ENCODE data around the gene PTPN5.

The PTPN5 gene

DNA sequence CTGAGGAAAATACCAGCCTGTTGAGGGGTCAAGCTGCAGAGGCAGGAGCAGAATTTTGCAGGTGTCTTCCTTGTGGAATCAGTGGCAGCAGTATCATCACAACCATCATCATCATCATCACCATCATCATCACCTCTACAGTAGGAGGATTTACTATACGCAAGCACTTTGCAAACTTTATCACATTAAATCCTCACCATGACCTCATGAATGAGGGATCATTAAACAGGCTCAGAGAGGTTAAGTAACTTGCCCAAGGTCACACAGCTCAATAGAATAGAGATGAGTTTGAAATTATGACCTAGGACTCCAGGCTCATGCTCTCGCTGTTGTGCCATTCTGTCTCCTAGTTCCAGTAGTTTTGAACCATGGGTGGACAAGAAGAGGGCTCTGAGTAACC, 25.6 kb downstream of the PTPN5 start:
- Mint-ChIP-seq H3K27ac (no peak overlapping the region), H3K4me1 (peaks cover 4% of the 10 kb centered on the region), H3K27me3 (peaks cover 7% of the 10 kb centered on the region), H3K36me3 (no peaks in the 10 kb centered on the region), H3K4me3 (no peak overlapping the region), H3K9me3 (peaks cover 3% of the 10 kb centered on the region)
- no peak for ATAC-seq (ENCODE audit: low read depth)
- no peak for DNase-seq (ENCODE audit: low spot score in 2 of 2)

DNA sequence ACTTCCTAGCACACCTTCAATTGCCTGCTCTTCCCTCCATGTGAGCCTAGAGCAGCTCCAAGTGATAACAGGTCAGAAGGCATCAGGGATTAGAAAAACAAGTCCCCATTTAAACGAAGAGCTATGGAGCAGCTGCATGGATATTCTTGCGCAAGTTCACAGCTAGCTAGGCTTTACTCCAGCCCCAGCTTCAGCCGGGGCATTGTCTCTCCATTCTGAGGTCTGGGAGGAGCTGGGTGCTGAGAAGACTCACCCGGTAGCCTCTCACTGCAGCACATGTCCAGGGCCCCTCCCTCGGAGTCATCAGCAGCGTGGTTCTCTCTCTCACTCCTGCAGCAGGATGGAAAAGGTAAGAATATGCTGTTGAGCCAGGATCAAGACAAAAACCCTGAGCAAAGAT, 26.0 kb downstream of the PTPN5 start:
- Mint-ChIP-seq H3K27me3 (peaks cover 6% of the 10 kb centered on the region), H3K36me3 (no peaks in the 10 kb centered on the region), H3K4me3 (no peak overlapping the region), H3K9me3 (peaks cover 2% of the 10 kb centered on the region), H3K4me1 (peaks cover 4% of the 10 kb centered on the region), H3K27ac (no peak overlapping the region)
- DNase-seq (ENCODE audit: low spot score in 2 of 2) (no peak), ATAC-seq (ENCODE audit: low read depth) (no peak)

DNA sequence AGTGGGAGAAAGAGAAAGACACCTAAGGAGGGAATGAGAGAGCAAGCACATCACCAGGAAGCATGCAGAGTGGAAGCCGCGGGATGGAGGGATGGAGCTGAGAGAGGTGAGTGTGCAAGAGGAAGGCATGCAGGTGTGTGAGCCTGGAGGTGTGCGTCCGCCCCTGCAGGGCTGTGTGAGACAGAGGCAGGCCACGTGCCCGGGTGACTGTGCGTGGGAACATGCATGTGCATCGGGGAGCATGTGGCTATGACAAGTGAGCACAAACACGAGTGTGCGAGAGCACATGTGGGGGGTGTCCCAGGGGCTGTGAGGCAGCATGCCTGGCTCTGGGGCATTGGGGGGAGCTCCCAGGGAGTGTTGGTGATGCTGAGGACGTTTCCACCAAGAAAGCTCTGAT, 29.9 kb downstream of the PTPN5 start:
- ATAC-seq (ENCODE audit: low read depth) (no peak), DNase-seq (ENCODE audit: low spot score in 2 of 2) (no peak)
- Mint-ChIP-seq H3K4me1 (peaks cover 4% of the 10 kb centered on the region), H3K27ac (no peak overlapping the region), H3K9me3 (no peaks in the 10 kb centered on the region), H3K36me3 (no peaks in the 10 kb centered on the region), H3K27me3 (peaks cover 5% of the 10 kb centered on the region), H3K4me3 (no peak overlapping the region)

DNA sequence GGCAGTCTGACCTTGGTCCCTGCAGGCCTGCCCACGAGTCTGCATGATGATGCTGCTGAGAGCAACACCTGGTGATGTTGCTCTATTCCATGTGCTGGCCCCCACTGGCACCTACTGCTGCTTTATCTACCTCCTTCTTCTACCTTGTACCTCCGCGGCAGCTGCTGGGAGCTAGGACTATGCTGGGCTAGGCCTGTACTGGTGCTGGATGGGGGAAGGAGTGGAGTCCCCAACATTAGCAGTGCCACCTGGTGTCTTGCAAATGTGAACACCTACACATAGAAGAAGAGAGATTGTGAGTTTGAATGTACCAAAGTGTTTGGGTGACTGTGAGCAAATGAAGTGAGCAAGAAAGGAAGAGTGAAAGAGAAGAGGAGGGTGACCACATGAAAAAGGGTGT, 30.5 kb downstream of the PTPN5 start:
- Mint-ChIP-seq H3K27ac (no peak overlapping the region), H3K9me3 (no peaks in the 10 kb centered on the region), H3K27me3 (peaks cover 5% of the 10 kb centered on the region), H3K36me3 (no peaks in the 10 kb centered on the region), H3K4me3 (no peak overlapping the region), H3K4me1 (peaks cover 4% of the 10 kb centered on the region)
- no peak for ATAC-seq (ENCODE audit: low read depth)
- no peak for DNase-seq (ENCODE audit: low spot score in 2 of 2)

DNA sequence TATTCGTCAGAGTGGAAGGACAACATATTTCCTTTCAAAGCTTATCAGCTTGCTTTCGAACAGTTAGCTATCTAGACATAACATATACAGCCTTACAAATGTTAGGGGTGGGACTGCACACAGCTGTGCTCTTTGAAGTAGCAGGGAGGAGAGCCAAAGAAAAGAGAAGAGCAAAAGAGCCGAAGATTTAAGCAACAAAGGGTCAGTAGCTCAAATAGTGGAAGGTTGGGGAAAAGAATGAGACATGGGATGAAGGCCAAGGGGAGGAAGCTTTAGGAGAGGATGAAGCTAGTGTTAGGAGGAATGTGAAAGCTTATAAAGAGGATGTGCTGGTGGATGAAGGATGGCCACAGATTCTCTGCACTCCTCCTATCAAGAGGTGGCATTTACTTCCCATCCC, 33.8 kb downstream of the PTPN5 start:
- DNase-seq (ENCODE audit: low spot score in 2 of 2) = no peak
- Mint-ChIP-seq H3K27ac (no peak overlapping the region), H3K4me3 (no peak overlapping the region), H3K9me3 (no peaks in the 10 kb centered on the region), H3K27me3 (peaks cover 3% of the 10 kb centered on the region), H3K36me3 (no peaks in the 10 kb centered on the region), H3K4me1 (no peaks in the 10 kb centered on the region)
- no peak for ATAC-seq (ENCODE audit: low read depth)

DNA sequence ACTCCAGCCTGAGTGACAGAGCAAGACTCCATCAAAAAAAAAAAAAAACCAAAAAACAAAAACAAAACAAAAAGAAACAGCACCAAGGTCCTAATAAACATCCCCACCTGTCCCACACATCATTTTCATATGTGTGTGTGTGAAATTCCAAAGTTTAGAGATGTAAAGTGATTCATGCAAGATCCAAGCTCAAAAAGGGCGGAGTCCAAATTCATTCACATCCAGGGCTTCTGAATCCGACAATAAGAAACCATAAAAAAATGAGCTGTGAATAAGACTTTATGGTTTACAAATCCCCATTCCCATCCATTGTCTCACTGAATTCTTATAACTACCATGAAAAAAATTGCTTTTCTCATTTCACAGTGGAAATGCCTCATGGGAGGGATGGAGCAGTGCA, 34.7 kb downstream of the PTPN5 start:
- Mint-ChIP-seq H3K9me3 (no peaks in the 10 kb centered on the region), H3K4me3 (no peak overlapping the region), H3K36me3 (no peaks in the 10 kb centered on the region), H3K27me3 (peaks cover 5% of the 10 kb centered on the region), H3K27ac (no peak overlapping the region), H3K4me1 (no peaks in the 10 kb centered on the region)
- ATAC-seq (ENCODE audit: low read depth) (no peak), DNase-seq (ENCODE audit: low spot score in 2 of 2) (no peak)

DNA sequence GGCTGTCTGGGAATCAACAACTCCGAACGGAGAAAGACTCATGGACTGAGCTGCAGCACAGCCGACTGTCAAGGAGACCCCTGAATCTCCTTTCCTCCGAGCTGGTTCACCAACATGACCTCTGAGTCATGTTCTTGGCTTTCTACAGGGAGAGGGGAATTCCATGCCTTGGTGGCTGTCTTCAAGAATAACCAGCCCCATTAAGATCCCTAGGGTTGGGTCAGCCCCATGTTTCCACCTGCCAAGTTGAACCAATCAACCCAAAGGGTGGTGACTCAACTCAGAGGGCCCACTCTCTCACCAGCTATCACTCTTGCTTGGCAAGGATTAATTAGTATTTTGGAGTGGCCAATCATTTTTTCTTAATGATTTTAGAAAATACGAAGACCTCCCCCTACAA, 37.3 kb downstream of the PTPN5 start:
- DNase-seq (ENCODE audit: low spot score in 2 of 2) = no peak
- Mint-ChIP-seq H3K9me3 (no peaks in the 10 kb centered on the region), H3K27me3 (peaks cover 13% of the 10 kb centered on the region), H3K4me3 (no peak overlapping the region), H3K27ac (no peak overlapping the region), H3K4me1 (no peaks in the 10 kb centered on the region), H3K36me3 (no peaks in the 10 kb centered on the region)
- no peak for ATAC-seq (ENCODE audit: low read depth)

DNA sequence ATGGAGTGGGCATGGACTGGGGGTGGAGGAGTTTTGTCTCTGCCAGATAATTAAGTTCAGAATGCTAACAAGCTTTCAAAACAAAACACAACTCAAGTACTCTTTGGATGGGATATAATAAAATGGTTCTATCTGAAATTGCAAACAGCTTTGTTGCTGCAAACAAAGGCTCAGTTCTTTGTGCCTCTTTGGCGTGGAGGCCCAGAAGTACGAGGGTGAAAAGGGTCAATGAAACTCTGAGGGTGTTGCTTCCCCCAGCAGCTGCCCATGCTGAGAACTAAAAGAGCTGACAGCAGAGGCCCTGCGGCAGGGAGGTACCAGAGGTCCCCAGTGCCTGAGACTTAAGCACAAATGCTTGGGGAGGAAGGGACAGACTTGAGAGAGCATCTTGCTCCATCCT, 39.1 kb downstream of the PTPN5 start:
- DNase-seq (ENCODE audit: low spot score in 2 of 2) = no peak
- H3K4me1 Mint-ChIP-seq = no peaks in the 10 kb centered on the region
- no peak for ATAC-seq (ENCODE audit: low read depth)
- H3K36me3 Mint-ChIP-seq = no peaks in the 10 kb centered on the region
- H3K27me3 Mint-ChIP-seq = peaks cover 12% of the 10 kb centered on the region
- no peak overlapping the region for H3K4me3 Mint-ChIP-seq
- no peak overlapping the region for H3K27ac Mint-ChIP-seq
- H3K9me3 Mint-ChIP-seq = no peaks in the 10 kb centered on the region

DNA sequence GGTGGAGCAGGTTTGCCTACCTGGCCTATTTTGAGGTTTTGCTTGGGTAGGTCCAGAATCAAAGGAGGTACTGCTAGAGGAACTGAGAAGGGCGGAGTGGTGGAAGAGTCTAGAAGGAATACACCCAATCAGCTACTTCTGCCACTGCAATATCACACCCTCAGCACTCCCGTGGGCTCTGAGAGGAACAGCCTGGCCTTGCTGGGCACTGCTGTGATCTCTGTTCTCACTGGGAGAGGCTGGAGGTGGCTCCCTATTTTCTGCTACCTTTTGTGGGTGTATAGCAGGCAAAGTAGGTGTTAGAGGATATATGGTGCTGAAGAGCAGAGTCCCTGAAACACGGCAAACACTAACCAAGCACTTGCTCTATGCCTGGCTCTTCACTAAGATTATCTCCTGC, 40.7 kb downstream of the PTPN5 start:
- no peak for DNase-seq (ENCODE audit: low spot score in 2 of 2)
- peaks cover 14% of the 10 kb centered on the region for H3K27me3 Mint-ChIP-seq
- no peaks in the 10 kb centered on the region for H3K4me1 Mint-ChIP-seq
- H3K4me3 Mint-ChIP-seq = no peak overlapping the region
- H3K27ac Mint-ChIP-seq = no peak overlapping the region
- H3K9me3 Mint-ChIP-seq = no peaks in the 10 kb centered on the region
- no peak for ATAC-seq (ENCODE audit: low read depth)
- no peaks in the 10 kb centered on the region for H3K36me3 Mint-ChIP-seq

DNA sequence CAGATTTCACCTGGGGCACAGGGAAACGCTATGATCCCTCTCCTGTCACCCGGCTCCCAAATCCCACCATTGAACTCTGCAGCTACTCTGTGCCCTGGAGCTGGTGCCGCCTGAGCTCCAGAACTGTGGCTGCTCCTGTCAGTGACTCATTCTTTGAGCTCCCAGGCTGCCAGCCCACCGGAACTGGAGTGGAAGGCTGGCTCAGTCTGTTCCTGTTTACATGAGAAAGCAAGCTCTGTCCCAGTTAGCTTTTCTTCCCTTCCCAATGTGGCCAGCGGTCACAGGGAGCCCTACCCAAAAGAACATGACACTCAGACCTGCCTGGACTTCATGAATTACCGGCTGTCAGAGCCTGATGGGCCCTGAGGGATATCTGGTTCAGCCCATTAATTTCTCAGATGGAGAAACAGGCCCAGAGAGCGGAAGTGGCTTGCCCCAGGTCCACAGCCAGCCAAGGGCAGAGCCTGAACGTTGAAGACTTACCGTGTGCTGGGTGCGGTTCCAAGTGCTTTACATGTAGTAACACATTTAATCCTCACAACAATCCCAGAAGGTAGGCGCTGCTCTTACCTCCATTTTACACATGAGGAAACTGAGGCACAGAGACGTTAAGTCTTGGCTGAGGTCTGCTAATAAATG, 41.8 kb downstream of the PTPN5 start:
- no peaks in the 10 kb centered on the region for H3K4me1 Mint-ChIP-seq
- H3K36me3 Mint-ChIP-seq = no peaks in the 10 kb centered on the region
- no peak overlapping the region for H3K27ac Mint-ChIP-seq
- DNase-seq (ENCODE audit: low spot score in 2 of 2) (no peak), ATAC-seq (ENCODE audit: low read depth) (no peak)
- H3K27me3 Mint-ChIP-seq = peaks cover 14% of the 10 kb centered on the region
- H3K4me3 Mint-ChIP-seq = no peak overlapping the region
- no peaks in the 10 kb centered on the region for H3K9me3 Mint-ChIP-seq

DNA sequence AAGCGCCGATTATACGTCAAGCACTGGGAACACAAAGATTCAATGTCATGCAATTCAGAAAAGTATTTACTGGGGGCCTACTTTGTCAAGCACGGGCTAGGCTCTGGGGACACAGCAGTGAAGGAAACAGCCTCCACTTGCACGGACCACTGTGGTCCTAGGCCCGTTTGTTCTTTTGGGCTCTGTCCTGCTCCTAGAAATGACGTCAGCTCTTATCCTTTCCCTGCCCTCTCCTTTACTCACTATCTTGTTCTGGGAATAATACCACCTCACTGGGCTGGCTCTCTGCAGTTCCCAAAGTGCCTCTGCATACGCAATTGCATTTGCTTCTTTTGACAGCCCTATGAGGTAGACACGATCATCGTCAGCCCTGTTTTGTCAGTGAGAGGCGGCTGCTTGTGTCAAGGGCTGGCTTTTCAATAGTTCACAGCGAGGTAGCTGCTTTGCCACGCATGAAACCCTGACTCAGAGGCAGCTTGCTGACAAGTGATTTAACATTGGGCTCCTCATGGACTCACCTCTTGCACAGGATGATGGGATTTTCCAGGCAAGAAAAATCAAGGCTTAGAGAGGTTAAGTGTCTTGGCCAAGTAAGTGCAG, 42.7 kb downstream of the PTPN5 start:
- Mint-ChIP-seq H3K4me3 (no peak overlapping the region), H3K27me3 (peaks cover 14% of the 10 kb centered on the region)
- no peak for ATAC-seq (ENCODE audit: low read depth)

DNA sequence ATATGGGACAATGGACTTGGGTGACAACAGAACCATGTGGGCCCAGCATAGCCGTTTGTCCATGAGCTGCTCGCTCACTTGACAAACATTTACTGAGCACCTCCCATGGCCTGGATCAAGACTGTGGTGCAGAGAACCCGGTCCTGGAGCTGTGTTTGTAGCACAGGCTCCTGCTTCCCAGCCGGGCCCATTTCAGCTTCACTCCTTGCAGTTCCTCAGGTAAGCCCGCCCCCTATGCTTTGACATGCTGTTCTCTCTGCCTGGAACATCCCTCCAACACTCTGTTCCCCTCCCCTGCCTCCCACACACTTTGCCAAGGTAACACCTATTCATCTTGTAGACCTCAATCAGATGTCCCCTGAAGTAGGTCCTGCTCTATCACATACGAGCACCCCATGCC, 46.3 kb downstream of the PTPN5 start:
- H3K9me3 Mint-ChIP-seq = no peaks in the 10 kb centered on the region
- H3K36me3 Mint-ChIP-seq = no peaks in the 10 kb centered on the region
- H3K4me3 Mint-ChIP-seq = no peak overlapping the region
- ATAC-seq (ENCODE audit: low read depth) (no peak), DNase-seq (ENCODE audit: low spot score in 2 of 2) (no peak)
- H3K27ac Mint-ChIP-seq = no peak overlapping the region
- peaks cover 2% of the 10 kb centered on the region for H3K27me3 Mint-ChIP-seq
- no peaks in the 10 kb centered on the region for H3K4me1 Mint-ChIP-seq

More for the DNA sequence above, 42.7 kb downstream of the PTPN5 start:
- H3K9me3 Mint-ChIP-seq = no peaks in the 10 kb centered on the region
- no peak overlapping the region for H3K27ac Mint-ChIP-seq
- H3K36me3 Mint-ChIP-seq = no peaks in the 10 kb centered on the region
- no peaks in the 10 kb centered on the region for H3K4me1 Mint-ChIP-seq
- no peak for DNase-seq (ENCODE audit: low spot score in 2 of 2)

DNA sequence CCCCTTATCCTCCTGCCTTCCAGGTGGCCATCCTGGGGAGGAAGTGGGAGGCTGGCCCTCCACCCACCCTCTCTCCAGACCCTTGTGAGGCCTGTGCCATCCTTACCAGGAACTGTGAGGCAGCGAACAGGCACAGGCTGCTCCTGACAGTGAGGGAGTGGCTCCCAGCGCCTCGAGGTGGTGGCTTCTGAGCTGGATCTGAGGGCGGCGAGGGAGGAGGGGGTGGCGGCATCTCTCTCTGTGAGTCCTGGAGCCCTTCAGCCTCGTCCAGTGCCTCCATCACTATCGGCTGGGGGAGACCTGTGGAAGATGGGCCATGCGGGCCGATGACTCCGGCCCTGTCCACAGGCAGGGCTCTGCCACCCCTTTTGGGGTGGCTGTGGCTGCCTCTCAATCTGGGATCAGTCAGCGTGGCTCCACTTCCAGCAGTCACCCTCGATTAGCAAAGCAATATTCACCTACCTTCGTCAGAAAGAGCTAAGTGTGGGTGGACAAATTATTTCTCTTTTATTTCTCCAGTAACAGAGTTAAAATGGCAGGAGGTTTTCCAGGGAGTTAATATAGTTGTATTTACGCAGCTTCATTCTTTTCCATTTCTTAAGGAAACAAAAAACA, 47.6 kb downstream of the PTPN5 start:
- Mint-ChIP-seq H3K9me3 (no peaks in the 10 kb centered on the region), H3K27ac (no peak overlapping the region), H3K27me3 (peaks cover 3% of the 10 kb centered on the region), H3K4me1 (no peaks in the 10 kb centered on the region), H3K36me3 (no peaks in the 10 kb centered on the region), H3K4me3 (no peak overlapping the region)
- ATAC-seq (ENCODE audit: low read depth) = no peak
- no peak for DNase-seq (ENCODE audit: low spot score in 2 of 2)

DNA sequence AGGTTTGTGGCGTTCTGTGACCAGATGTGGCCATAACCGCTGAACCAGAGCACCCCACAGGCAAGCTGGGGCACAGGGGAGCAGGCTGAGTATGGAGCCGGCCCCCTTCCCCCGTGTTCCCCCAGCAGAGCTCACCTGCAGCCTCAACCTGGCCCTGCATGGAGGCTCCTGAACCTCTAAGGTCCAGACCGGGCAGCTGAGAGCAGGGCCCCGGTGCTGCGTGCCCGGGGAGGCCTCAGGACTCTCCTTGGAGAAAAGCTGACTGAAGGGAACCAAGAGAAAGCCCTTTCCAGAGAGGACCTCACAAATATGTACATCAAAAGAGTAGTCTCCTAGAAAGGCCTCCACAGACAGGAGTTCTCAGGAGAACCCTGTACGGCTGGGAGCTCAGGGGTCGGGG, 48.2 kb downstream of the PTPN5 start:
- no peaks in the 10 kb centered on the region for H3K9me3 Mint-ChIP-seq
- H3K4me1 Mint-ChIP-seq = peaks cover 2% of the 10 kb centered on the region
- DNase-seq (ENCODE audit: low spot score in 2 of 2) (no peak), ATAC-seq (ENCODE audit: low read depth) (no peak)
- H3K4me3 Mint-ChIP-seq = no peak overlapping the region
- peaks cover 5% of the 10 kb centered on the region for H3K27me3 Mint-ChIP-seq
- H3K36me3 Mint-ChIP-seq = no peaks in the 10 kb centered on the region
- no peak overlapping the region for H3K27ac Mint-ChIP-seq

DNA sequence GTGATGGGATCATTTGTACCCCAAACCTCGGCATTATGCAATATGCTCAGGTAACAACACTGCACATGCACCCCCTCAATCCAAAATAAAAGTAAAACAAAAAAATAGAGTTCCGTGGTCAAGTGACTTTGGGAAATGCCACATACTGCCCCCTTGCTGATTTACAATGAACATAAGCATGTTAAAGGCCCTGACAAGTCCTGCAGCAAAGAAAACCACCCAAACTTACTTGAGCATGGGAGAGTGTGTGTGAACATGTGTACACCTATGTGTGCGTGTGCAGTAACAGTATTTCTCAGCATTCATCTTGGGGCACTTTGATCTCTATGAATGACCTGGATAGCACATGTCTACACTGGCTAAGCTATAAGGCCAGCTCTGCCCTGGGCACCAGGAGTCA, 49.8 kb downstream of the PTPN5 start:
- no peak for DNase-seq (ENCODE audit: low spot score in 2 of 2)
- H3K27ac Mint-ChIP-seq = no peak overlapping the region
- H3K9me3 Mint-ChIP-seq = no peaks in the 10 kb centered on the region
- ATAC-seq (ENCODE audit: low read depth) = no peak
- no peaks in the 10 kb centered on the region for H3K36me3 Mint-ChIP-seq
- H3K27me3 Mint-ChIP-seq = peaks cover 5% of the 10 kb centered on the region
- H3K4me3 Mint-ChIP-seq = no peak overlapping the region
- peaks cover 2% of the 10 kb centered on the region for H3K4me1 Mint-ChIP-seq
